Mesodermal cell (in vitro differentiated cells): ENCODE data around the gene GRID1.

ENCODE experiments used
- H3K27ac ChIP-seq: 2 replicates; pipeline ENCODE4 v1.7.0; 2013; ENCODE audit warnings: mild to moderate bottlenecking, low read depth, low read length, moderate library complexity; ENCODE audit not compliant: severe bottlenecking
- H3K36me3 ChIP-seq: 2 replicates; pipeline ENCODE4 v1.7.1; 2013; ENCODE audit warnings: mild to moderate bottlenecking, low read length, moderate library complexity; ENCODE audit not compliant: control insufficient read depth, insufficient read depth
- H3K4me1 ChIP-seq: one replicate; pipeline ENCODE4 v1.7.1; 2013; ENCODE audit warnings: mild to moderate bottlenecking, low read length; ENCODE audit not compliant: insufficient read depth, control insufficient read depth, poor library complexity, severe bottlenecking
- H3K4me3 ChIP-seq: 2 replicates; pipeline ENCODE4 v1.7.0; 2013; ENCODE audit warnings: low read length, control low read depth, mild to moderate bottlenecking; ENCODE audit not compliant: insufficient read depth, poor library complexity, severe bottlenecking; ENCODE audit errors: extremely low read depth
- H3K9me3 ChIP-seq: 2 replicates; pipeline ENCODE4 v1.7.1; 2013; ENCODE audit warnings: mild to moderate bottlenecking, low read length, moderate library complexity; ENCODE audit not compliant: control insufficient read depth
- WGBS, 2 experiments: methylation state at CpG; one replicate each; pipeline ENCODE4 v1.1.5; 2013; ENCODE audit warnings: missing lambda C conversion rate in 2 of 2; ENCODE audit not compliant: insufficient coverage in 2 of 2; 5-methylcytosine and 5-hydroxymethylcytosine counted together

GRID1 gene

DNA sequence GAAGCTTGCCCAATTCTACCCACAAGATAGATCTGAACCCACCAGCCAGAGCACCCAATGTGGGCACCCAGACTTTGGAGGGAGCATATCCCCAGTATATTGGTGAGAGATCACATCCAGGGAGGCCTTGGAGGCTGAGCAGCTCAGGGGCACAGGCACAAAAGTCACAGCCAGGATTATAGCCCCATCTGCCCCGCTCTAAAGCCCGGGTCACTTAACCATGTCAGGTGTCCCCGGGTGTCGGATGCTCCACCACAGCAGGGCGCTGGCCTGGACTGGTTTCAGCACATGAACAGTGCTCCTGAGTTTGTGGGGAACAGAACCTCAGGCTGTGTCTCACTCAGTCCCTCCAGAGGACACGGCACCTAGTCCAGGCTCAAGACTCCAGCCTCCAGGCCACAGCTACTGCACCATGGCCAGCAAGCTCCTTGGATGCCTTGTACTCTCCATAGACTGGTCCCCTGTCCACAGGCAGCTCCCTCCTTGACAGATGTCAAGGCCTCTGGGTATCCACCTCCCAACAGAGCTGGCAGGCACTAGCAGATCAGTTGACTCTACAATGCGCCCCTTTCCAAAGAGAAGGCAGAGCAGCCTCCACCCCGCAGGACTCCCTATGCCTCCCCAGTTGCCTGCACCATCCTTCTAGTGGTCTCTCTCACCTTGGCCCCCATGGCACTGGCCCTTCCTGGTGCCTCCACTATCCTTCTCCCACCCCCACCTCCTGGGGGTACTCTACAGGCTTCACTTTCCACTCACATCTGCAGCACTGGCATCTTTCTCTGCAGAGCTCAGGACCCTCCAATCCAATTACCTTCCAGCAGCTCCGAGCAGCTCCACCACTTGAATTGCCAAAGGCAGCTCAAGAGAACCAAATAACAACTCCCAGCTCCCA, 306.0 kb downstream of the GRID1 start:
- Histone ChIP-seq H3K9me3 (no peaks in the 10 kb centered on the region), H3K36me3 (no peaks in the 10 kb centered on the region), H3K4me3 (no peak overlapping the region), H3K4me1 (no peaks in the 10 kb centered on the region), H3K27ac (no peak overlapping the region)
- 83 to 84% methylated on average over 9 of the region's 9 CpGs for WGBS, 2 experiments

DNA sequence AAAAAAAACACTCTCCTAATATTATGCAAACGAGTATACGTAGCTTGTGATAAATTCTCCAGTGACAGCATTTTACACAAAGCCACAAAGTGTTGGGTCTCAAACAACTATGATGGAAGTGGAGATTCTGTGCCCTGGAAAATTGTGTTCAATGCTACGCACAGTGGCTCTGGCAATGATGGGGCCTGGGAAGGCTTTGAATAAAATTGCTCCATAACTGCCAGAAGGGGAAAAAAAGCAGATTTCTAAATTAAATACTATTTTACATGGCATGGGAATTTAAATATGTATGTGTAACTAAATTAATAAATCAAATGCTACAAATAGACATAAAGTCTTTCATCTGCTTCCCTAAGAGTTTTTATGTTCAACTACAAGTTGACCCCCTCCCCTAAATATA, 306.7 kb downstream of the GRID1 start:
- 100% methylated on average over 2 of the region's 3 CpGs; no CpG with 5 or more reads in 1 of the 2 experiments for WGBS, 2 experiments
- H3K27ac ChIP-seq = no peak overlapping the region
- H3K4me1 ChIP-seq = no peaks in the 10 kb centered on the region
- H3K4me3 ChIP-seq = no peak overlapping the region
- H3K9me3 ChIP-seq = no peaks in the 10 kb centered on the region
- H3K36me3 ChIP-seq = no peaks in the 10 kb centered on the region

DNA sequence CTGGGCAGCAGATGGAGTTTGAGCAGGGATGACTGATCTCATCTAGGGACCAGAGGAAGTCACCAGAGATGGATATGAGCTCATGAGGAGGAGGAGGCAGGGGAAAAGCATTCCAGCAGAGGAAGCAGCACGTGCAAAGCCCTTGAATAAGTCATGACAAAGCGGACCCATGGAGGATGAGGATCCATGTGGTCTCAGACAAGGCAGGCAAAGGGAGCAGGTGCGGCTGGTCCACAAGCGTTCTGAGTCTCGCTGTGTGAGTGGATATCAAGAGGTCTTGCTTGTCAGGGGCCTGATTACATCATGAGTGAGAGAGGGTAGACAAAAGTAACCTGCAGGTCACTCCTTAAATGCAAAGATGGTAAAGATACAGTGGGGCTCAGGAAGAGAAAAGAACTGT, 307.6 kb downstream of the GRID1 start:
- H3K9me3 ChIP-seq = no peaks in the 10 kb centered on the region
- H3K4me1 ChIP-seq = no peaks in the 10 kb centered on the region
- 86 to 89% methylated on average over 5 of the region's 5 CpGs for WGBS, 2 experiments
- no peaks in the 10 kb centered on the region for H3K36me3 ChIP-seq
- H3K4me3 ChIP-seq = no peak overlapping the region
- H3K27ac ChIP-seq = no peak overlapping the region

DNA sequence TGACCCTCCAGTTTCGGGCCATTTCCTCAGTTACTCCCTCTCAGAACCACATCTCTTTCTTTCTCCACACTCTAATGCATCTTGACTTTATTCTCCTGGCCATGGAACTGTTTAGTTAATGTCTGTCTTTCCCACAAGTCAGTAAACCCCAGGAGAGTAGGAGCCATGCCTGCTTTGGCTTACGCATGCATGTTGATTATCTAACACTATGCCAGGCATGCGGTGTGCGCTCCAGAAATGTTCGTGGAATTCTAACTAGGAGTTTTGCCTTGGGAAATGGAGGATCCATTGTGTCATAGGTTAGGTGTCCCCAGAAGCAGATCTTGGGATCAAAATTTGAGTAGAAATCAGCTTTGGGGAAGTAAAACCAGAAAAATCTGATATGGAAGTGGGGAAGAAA, 308.9 kb downstream of the GRID1 start:
- H3K4me1 ChIP-seq = no peaks in the 10 kb centered on the region
- no peaks in the 10 kb centered on the region for H3K36me3 ChIP-seq
- no peaks in the 10 kb centered on the region for H3K9me3 ChIP-seq
- H3K27ac ChIP-seq = no peak overlapping the region
- H3K4me3 ChIP-seq = no peak overlapping the region
- WGBS, 2 experiments = 95 to 100% methylated on average over 5 of the region's 5 CpGs

DNA sequence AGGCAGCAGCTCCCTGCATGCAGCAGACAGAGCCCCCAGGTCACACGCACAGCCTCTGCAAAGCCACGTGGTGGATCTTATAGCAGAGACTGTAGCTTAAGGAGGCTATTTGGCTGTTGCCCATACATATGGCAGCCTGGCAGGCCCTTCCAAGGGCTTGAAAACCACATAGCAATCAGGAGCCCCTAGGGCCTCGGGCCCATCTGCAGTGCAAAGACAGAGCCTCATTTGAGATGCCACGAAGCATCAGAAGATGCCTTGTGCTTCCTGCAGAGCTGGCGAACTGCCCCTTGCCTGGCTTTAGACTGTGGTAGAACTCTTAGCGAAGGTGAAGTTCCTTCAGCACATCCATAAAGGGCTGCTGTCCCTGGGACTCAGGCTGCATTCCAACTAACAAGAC, 309.9 kb downstream of the GRID1 start:
- no peaks in the 10 kb centered on the region for H3K4me1 ChIP-seq
- no peaks in the 10 kb centered on the region for H3K9me3 ChIP-seq
- 93 to 94% methylated on average over 6 of the region's 6 CpGs for WGBS, 2 experiments
- no peaks in the 10 kb centered on the region for H3K36me3 ChIP-seq
- no peak overlapping the region for H3K27ac ChIP-seq
- H3K4me3 ChIP-seq = no peak overlapping the region

DNA sequence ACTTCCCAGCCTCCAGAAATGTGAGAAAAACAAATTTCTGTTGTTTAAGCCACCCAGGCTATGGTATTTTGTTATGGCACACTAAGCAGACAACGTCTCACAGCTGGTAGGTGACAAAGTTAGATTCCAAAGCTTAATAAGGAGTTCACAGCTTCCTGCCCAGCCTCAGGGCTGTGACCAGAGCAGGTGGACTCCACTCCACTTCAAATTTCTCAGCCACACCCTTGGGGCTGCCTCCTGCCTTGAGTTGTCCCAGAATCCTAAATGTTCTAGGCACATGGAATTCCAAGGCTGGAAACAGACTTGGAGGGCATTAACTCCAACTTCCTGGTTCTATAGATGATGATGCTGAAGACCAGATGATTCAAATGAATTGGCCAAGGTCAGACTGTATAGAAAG, 310.7 kb downstream of the GRID1 start:
- Histone ChIP-seq H3K4me3 (no peak overlapping the region), H3K36me3 (no peaks in the 10 kb centered on the region), H3K9me3 (no peaks in the 10 kb centered on the region), H3K27ac (no peak overlapping the region), H3K4me1 (no peaks in the 10 kb centered on the region)
- 60 to 92% methylated on average over 1 of the region's 1 CpG for WGBS, 2 experiments

DNA sequence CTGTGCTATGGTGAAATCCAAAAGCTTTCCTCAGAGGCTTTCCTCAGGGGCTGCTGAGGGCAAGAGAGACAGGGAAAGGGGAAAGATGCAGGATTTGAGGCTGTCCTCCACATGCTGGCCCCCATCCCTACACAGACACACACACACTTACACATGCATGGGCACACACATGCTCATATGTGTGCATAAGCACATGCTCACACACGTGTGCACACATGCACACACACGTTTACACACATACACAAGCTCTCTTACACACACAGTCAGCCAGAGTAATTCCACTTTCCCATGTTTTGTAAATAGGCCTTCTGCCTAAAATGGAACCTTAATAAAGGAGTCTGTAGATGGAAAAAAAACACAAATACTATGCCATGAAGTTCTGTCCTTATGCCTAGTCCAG, 312.9 kb downstream of the GRID1 start:
- WGBS, 2 experiments = 76 to 88% methylated on average over 1 to 2 of the region's 2 CpGs
- Histone ChIP-seq H3K9me3 (no peaks in the 10 kb centered on the region), H3K36me3 (no peaks in the 10 kb centered on the region), H3K27ac (no peak overlapping the region), H3K4me3 (no peak overlapping the region), H3K4me1 (no peaks in the 10 kb centered on the region)

DNA sequence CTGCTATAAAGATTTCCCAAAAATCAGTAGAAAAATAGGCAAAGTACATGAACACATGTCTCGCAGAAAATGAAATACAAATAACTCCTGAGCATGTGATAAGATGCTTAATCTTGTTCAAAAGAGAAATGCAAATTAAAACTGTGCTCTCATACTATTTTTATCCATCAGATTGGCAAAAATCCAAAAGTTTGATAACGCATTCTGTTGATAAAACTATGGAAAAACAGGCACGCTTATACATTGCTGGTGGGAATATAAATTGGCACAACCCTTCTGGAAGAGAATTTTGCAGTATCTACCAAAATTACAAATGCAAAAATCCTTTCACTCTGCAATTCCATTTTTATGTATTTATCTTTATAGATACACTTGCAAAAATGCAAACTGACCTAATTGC, 315.0 kb downstream of the GRID1 start:
- Histone ChIP-seq H3K4me3 (no peak overlapping the region), H3K36me3 (no peaks in the 10 kb centered on the region), H3K27ac (no peak overlapping the region), H3K9me3 (no peaks in the 10 kb centered on the region), H3K4me1 (no peaks in the 10 kb centered on the region)
- WGBS, 2 experiments = 100% methylated on average over 2 of the region's 3 CpGs; no CpG with 5 or more reads in 1 of the 2 experiments

DNA sequence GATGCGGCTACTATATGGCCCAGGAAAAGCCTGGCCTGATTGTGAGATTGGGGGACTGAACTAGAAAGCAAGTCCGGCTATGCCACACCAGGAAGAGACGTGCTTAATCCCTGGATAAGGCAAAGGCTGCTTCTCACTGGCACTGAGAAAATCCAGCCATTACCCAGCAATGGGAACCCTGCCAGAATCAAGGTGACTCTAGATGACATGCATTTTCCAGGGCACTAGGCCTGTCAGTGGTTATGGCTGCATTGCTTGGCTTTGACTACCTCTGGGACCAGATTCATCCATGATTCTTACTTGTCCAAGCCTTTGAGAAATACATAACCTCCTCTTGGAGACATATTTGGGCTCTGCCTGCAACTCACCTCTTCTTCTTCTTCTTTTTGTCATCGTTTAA, 317.2 kb downstream of the GRID1 start:
- Histone ChIP-seq H3K27ac (no peak overlapping the region), H3K4me3 (no peak overlapping the region), H3K9me3 (no peaks in the 10 kb centered on the region), H3K36me3 (no peaks in the 10 kb centered on the region), H3K4me1 (no peaks in the 10 kb centered on the region)
- WGBS, 2 experiments = 92 to 97% methylated on average over 3 of the region's 4 CpGs

DNA sequence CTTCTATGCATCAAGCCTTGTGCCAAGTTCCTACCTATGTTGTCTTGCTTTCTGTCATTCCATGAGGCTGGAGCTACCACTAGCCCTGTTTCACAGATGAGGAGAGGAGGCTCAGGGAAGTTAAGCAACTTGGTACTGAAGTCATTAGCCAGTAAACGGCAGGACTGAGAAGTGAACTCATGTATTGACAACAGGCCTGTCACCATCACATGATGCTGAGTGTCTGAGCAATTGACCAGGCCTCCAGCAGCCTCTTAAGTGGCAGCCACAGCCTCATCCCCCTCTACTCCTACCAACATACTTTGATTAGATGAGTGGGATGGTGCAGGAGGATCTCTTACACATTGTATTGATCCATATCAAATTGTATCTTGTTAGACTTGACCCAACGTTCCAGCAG, 317.6 kb downstream of the GRID1 start:
- 67 to 88% methylated on average over 1 of the region's 2 CpGs for whole genome bisulfite sequencing, 2 experiments
- no peak overlapping the region for H3K27ac ChIP-seq

DNA sequence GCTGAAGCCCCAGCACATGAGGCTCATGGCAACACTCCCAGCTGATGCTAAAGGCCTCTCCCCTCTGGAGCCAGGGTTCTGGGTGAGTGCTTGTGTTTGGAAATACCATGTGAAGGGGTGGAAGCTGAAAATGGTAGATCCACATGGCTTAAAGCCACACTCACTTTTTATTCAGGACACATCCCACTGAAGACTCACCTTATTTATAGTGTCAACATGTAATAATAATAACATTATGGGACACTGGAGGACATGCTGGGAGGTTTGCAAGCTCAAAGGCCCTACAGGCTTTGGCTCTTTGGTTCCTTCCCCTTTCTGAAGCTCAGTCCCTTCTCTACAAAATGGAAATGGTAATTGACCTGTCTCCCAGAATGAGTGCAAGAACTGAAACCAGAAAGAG, 318.0 kb downstream of the GRID1 start:
- Histone ChIP-seq H3K4me1 (no peaks in the 10 kb centered on the region), H3K36me3 (no peaks in the 10 kb centered on the region), H3K4me3 (no peak overlapping the region), H3K9me3 (no peaks in the 10 kb centered on the region), H3K27ac (no peak overlapping the region)

More for the DNA sequence above, 317.6 kb downstream of the GRID1 start:
- Histone ChIP-seq H3K9me3 (no peaks in the 10 kb centered on the region), H3K4me1 (no peaks in the 10 kb centered on the region), H3K36me3 (no peaks in the 10 kb centered on the region), H3K4me3 (no peak overlapping the region)
